Measurements from ENCODE around the gene FGD3.

Gene FGD3

DNA sequence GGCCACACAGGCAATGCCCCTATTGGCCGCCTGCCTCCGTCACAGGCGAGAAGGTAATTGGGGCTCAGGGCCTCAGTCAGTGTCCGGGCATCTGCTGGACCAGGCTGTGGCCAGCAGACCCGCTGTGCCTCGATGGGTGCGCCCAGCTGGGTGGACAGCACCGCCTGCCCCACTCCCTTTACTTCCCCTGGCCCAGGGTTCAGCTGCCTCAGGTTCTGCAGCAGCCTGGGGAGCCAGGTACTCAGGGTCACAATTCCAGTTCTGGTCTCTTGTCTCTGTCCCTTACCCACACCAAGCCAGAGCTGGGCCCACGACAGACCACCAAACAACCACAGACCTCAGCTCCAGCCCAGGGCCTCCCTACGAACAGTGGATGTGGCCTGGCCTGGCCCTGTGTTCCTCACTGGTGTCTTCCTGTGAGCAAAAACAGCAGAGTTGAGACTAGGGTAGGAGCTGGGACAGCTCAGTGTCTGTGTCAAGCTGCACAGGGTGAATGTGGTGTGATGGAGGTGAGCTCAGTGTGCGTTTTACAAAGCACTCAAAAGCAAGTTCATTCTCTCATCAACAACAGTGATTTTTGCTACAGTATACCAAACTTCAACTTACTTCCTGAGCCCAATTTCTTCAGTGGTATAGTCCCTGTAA, 77.8 kb downstream of the FGD3 start:
- Histone ChIP-seq H2AFZ (ENCODE audit: low read depth, low read length) (no peak overlapping the region), H3K4me3 (ENCODE audit: low read length) (no peak overlapping the region), H3K27me3 (ENCODE audit: insufficient read depth, low read length) (peaks cover 13% of the 10 kb centered on the region), H3K36me3 (ENCODE audit: insufficient read depth, low read length) (no peaks in the 10 kb centered on the region), H3K4me1 (ENCODE audit: insufficient read depth, low read length) (no peaks in the 10 kb centered on the region), H3K9me3 (ENCODE audit: low read length) (no peaks in the 10 kb centered on the region)

GRCh38 chr9:93025736-93026135, 78.4 kb downstream of the FGD3 start:
- no peaks in the 10 kb centered on the region for H3K9me3 ChIP-seq (ENCODE audit: low read length)
- no peaks in the 10 kb centered on the region for H3K4me1 ChIP-seq (ENCODE audit: insufficient read depth, low read length)
- no peak overlapping the region for H3K4me3 ChIP-seq (ENCODE audit: low read length)
- no peak overlapping the region for H2AFZ ChIP-seq (ENCODE audit: low read depth, low read length)
- peaks cover 13% of the 10 kb centered on the region for H3K27me3 ChIP-seq (ENCODE audit: insufficient read depth, low read length)
- no peaks in the 10 kb centered on the region for H3K36me3 ChIP-seq (ENCODE audit: insufficient read depth, low read length)

DNA sequence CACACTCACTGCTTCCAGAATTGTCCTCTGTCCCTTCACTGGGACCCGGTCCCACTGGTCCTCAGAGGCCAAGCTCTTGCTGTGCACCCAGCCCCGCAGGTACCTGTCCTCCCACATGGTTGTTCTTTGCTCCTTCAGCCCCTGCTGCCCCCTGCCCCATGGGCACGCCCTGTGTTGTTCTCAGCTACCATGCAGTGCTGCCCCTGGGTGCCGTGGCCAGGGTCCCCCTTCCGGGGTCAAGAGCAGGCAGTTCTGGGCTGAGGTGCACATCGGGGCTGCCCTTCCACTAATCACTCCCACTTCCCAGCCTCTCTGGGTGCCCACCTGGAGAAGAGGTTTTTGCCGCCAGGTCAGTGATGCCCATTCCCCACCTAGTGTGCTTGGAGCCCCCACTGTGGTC, 79.3 kb downstream of the FGD3 start:
- Histone ChIP-seq H3K4me3 (ENCODE audit: low read length) (no peak overlapping the region), H3K9me3 (ENCODE audit: low read length) (no peaks in the 10 kb centered on the region)

DNA sequence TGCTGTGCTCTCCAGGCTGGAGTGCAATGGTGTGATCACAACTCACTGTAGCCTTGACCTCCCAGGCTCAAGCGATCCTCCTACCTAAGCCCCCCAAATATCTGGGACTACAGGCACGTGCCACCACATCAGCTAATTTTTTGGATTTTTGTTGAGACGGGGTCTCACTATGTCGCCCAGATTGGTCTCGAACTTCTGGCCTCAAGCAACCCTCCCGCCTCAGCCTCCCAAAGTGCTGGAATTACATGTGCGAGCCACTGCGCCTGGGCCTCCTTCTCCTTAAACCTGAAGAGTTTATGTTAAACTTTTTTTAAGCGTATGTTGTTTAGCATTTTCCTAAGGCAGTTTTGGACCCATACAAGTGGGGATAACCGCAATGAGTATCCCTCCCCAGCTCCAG, 80.4 kb downstream of the FGD3 start:
- H3K4me1 ChIP-seq (ENCODE audit: insufficient read depth, low read length): no peaks in the 10 kb centered on the region
- H2AFZ ChIP-seq (ENCODE audit: low read depth, low read length): no peak overlapping the region
- H3K4me3 ChIP-seq (ENCODE audit: low read length): no peak overlapping the region

More for the DNA sequence above, 79.3 kb downstream of the FGD3 start:
- Histone ChIP-seq H3K36me3 (ENCODE audit: insufficient read depth, low read length) (no peaks in the 10 kb centered on the region), H2AFZ (ENCODE audit: low read depth, low read length) (no peak overlapping the region), H3K27me3 (ENCODE audit: insufficient read depth, low read length) (peaks cover 13% of the 10 kb centered on the region), H3K4me1 (ENCODE audit: insufficient read depth, low read length) (no peaks in the 10 kb centered on the region)

GRCh38 chr9:93028448-93029006, 81.2 kb downstream of the FGD3 start:
- peaks cover 13% of the 10 kb centered on the region for H3K27me3 ChIP-seq (ENCODE audit: insufficient read depth, low read length)
- no peak overlapping the region for H3K4me3 ChIP-seq (ENCODE audit: low read length)
- H3K9me3 ChIP-seq (ENCODE audit: low read length): no peaks in the 10 kb centered on the region
- no peaks in the 10 kb centered on the region for H3K4me1 ChIP-seq (ENCODE audit: insufficient read depth, low read length)
- no peaks in the 10 kb centered on the region for H3K36me3 ChIP-seq (ENCODE audit: insufficient read depth, low read length)
- no peak overlapping the region for H2AFZ ChIP-seq (ENCODE audit: low read depth, low read length)

More for the DNA sequence above, 80.4 kb downstream of the FGD3 start:
- Histone ChIP-seq H3K27me3 (ENCODE audit: insufficient read depth, low read length) (peaks cover 13% of the 10 kb centered on the region), H3K9me3 (ENCODE audit: low read length) (no peaks in the 10 kb centered on the region), H3K36me3 (ENCODE audit: insufficient read depth, low read length) (no peaks in the 10 kb centered on the region)

GRCh38 chr9:93030642-93031628, 83.6 kb downstream of the FGD3 start:
- Histone ChIP-seq H2AFZ (ENCODE audit: low read depth, low read length) (no peak overlapping the region), H3K4me1 (ENCODE audit: insufficient read depth, low read length) (no peaks in the 10 kb centered on the region), H3K4me3 (ENCODE audit: low read length) (no peak overlapping the region), H3K36me3 (ENCODE audit: insufficient read depth, low read length) (no peaks in the 10 kb centered on the region), H3K9me3 (ENCODE audit: low read length) (no peaks in the 10 kb centered on the region), H3K27me3 (ENCODE audit: insufficient read depth, low read length) (peaks cover 7% of the 10 kb centered on the region)

- H3K4me3 ChIP-seq (ENCODE audit: low read length): no peak overlapping the region
- H3K9me3 ChIP-seq (ENCODE audit: low read length): no peaks in the 10 kb centered on the region
- H3K4me1 ChIP-seq (ENCODE audit: insufficient read depth, low read length): no peaks in the 10 kb centered on the region
- no peaks in the 10 kb centered on the region for H3K27me3 ChIP-seq (ENCODE audit: insufficient read depth, low read length)
- H2AFZ ChIP-seq (ENCODE audit: low read depth, low read length): no peak overlapping the region
- H3K36me3 ChIP-seq (ENCODE audit: insufficient read depth, low read length): no peaks in the 10 kb centered on the region
These were observed 84.5 kb downstream of the FGD3 start for GRCh38 chr9:93031629-93032430.

DNA sequence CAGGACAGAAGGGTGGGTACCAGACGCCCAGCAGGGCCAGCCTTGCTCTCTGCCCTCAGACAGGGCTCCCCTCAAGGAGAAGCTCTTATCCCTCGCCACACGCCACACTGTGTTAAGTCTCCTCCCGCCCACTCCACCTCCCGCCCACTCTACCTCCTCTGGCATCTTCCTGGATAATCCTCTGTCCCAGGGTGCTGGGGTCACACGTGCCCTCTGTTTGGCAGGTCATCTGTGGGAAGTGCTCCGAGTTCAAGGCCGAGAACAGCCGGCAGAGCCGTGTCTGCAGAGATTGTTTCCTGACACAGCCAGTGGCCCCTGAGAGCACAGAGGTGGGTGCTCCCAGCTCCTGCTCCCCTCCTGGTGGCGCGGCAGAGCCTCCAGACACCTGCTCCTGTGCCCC, 85.2 kb downstream of the FGD3 start:
- H3K36me3 ChIP-seq (ENCODE audit: insufficient read depth, low read length): no peaks in the 10 kb centered on the region
- H3K4me3 ChIP-seq (ENCODE audit: low read length): no peak overlapping the region
- no peak overlapping the region for H2AFZ ChIP-seq (ENCODE audit: low read depth, low read length)
- no peaks in the 10 kb centered on the region for H3K27me3 ChIP-seq (ENCODE audit: insufficient read depth, low read length)
- H3K9me3 ChIP-seq (ENCODE audit: low read length): no peaks in the 10 kb centered on the region
- no peaks in the 10 kb centered on the region for H3K4me1 ChIP-seq (ENCODE audit: insufficient read depth, low read length)

DNA sequence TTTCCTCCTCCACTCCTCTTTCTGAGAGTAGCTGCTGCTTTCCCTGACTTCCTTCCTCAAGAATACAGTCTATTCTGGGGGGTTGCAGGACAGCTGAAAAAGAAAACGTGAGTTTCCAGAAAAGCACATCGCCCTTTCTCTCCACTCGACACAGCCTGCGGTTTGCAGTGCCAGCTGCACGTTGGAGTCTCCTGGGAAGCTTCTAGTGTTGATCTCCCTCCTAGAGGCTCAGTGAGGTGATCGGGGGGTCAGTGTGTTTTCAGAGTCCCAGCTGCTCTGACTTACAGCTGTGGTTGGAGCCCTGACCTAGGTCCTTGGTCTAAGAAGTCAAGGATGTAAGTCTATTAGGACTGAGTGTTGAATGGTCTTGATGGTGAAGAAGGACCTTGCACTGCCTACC, 86.2 kb downstream of the FGD3 start:
- no peaks in the 10 kb centered on the region for H3K27me3 ChIP-seq (ENCODE audit: insufficient read depth, low read length)
- no peak overlapping the region for H3K4me3 ChIP-seq (ENCODE audit: low read length)
- H3K36me3 ChIP-seq (ENCODE audit: insufficient read depth, low read length): no peaks in the 10 kb centered on the region
- H3K4me1 ChIP-seq (ENCODE audit: insufficient read depth, low read length): no peaks in the 10 kb centered on the region
- no peak overlapping the region for H2AFZ ChIP-seq (ENCODE audit: low read depth, low read length)
- H3K9me3 ChIP-seq (ENCODE audit: low read length): no peaks in the 10 kb centered on the region

DNA sequence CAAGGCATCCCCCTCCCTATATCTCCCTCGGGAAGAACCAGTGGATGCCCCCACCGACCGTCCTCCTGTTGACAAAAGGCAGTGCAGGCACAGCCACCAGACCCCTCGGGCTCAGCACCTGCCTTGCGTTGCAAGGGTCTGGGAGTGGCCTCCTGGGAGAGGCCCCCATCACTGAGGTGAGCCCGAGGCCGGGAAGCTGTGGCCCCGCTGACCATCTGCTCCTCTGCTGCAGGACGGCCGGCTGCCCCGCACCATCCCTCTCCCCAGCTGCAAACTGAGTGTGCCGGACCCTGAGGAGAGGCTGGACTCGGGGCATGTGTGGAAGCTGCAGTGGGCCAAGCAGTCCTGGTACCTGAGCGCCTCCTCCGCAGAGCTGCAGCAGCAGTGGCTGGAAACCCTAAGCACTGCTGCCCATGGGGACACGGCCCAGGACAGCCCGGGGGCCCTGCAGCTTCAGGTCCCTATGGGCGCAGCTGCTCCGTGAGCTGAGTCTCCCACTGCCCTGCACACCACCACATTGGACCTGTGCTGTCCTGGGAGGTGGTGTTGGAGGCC, 87.9 kb downstream of the FGD3 start:
- no peaks in the 10 kb centered on the region for H3K36me3 ChIP-seq (ENCODE audit: insufficient read depth, low read length)
- no peak overlapping the region for H2AFZ ChIP-seq (ENCODE audit: low read depth, low read length)
- no peaks in the 10 kb centered on the region for H3K4me1 ChIP-seq (ENCODE audit: insufficient read depth, low read length)
- peaks cover 8% of the 10 kb centered on the region for H3K27me3 ChIP-seq (ENCODE audit: insufficient read depth, low read length)
- H3K9me3 ChIP-seq (ENCODE audit: low read length): no peaks in the 10 kb centered on the region
- no peak overlapping the region for H3K4me3 ChIP-seq (ENCODE audit: low read length)

GRCh38 chr9:93035821-93036351, 88.6 kb downstream of the FGD3 start:
- Histone ChIP-seq H3K27me3 (ENCODE audit: insufficient read depth, low read length) (peaks cover 8% of the 10 kb centered on the region), H3K4me1 (ENCODE audit: insufficient read depth, low read length) (no peaks in the 10 kb centered on the region), H3K9me3 (ENCODE audit: low read length) (no peaks in the 10 kb centered on the region), H2AFZ (ENCODE audit: low read depth, low read length) (no peak overlapping the region), H3K4me3 (ENCODE audit: low read length) (no peak overlapping the region), H3K36me3 (ENCODE audit: insufficient read depth, low read length) (no peaks in the 10 kb centered on the region)

- Histone ChIP-seq H3K4me1 (ENCODE audit: insufficient read depth, low read length) (no peaks in the 10 kb centered on the region), H3K27me3 (ENCODE audit: insufficient read depth, low read length) (peaks cover 8% of the 10 kb centered on the region), H3K9me3 (ENCODE audit: low read length) (no peaks in the 10 kb centered on the region), H2AFZ (ENCODE audit: low read depth, low read length) (no peak overlapping the region), H3K36me3 (ENCODE audit: insufficient read depth, low read length) (no peaks in the 10 kb centered on the region), H3K4me3 (ENCODE audit: low read length) (no peak overlapping the region)
These were observed 89.7 kb downstream of the FGD3 start for GRCh38 chr9:93036887-93037475.
